HG03457 (cell line): ENCODE results near the gene GABPA.

Experiments
- ATAC-seq: cut with Tn5 transposase; IDR thresholded peaks from one replicate; pipeline ENCODE4 v1.9.1; 2021; ENCODE audit warnings: moderate number of reproducible peaks; ENCODE audit not compliant: unreplicated experiment

Gene GABPA

GRCh38 chr21:25801217-25802014 lies 66.6 kb downstream of the GABPA start:
- peak; percentile 99 for ATAC-seq

- ATAC-seq = no peak
These were observed 71.3 kb downstream of the GABPA start for GRCh38 chr21:25806060-25806459.

- ATAC-seq = no peak
These were observed 72.4 kb downstream of the GABPA start for GRCh38 chr21:25807191-25807590.

GRCh38 chr21:25809013-25809412 lies 74.2 kb downstream of the GABPA start:
- ATAC-seq = no peak

GRCh38 chr21:25811186-25811585 lies 76.4 kb downstream of the GABPA start:
- ATAC-seq = no peak

- no peak for ATAC-seq
These were observed 79.1 kb downstream of the GABPA start for GRCh38 chr21:25813917-25814316.

- no peak for ATAC-seq
These were observed 83.3 kb downstream of the GABPA start for GRCh38 chr21:25818121-25818520.

GRCh38 chr21:25818551-25818950 lies 83.8 kb downstream of the GABPA start:
- ATAC-seq = no peak
